NOMO-1 (cell line): ENCODE results near the gene PDCD1.
"Not testable (repeated sequence)": the region's sequence is repeated elsewhere in the genome, so short reads cannot be mapped to it uniquely, and the experiment has no call there.

Experiments
- DNase-seq, 2 experiments: peaks; one replicate each; lab custom pipeline; 2025; ENCODE audit not compliant: unreplicated experiment in 2 of 2; lab: John Stamatoyannopoulos, UW

The PDCD1 gene

DNA sequence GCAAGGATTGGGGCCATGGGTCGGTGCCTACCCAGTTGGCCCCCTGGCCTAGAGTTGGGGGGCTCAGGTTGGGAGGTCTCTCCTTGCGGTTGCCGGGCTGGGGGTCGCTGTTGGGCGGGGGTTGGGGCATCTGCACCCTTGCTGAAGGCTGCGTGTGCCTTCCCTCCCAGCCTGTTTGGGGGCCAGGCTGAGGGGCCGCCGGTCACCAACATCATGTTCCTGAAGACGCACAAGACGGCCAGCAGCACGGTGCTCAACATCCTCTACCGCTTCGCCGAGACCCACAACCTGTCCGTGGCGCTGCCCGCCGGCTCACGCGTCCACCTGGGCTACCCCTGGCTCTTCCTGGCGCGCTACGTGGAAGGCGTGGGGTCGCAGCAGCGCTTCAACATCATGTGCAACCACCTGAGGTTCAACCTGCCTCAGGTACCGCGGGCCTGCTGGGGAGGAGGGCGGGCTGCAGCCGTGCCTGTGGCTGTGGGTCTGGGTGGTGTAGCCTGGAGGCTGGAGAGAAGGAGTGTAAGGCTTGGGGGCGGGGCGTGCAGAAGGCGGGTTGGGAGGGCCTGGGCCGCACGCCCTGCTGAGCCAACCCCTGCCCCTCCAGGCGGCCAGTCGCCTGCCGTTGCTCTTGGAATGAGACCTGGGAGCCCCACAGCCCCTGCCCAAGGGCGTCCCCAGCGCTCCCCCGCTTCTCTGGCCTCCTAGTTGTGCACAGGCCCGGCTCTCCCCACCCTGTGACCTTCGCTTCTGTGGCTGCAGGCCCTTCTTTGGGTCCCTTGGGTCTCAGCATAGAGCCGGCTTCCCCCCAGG is 56.9 kb downstream of the PDCD1 start:
- DNase-seq: no peak

GRCh38 chr2:241800198-241800903 is 58.3 kb downstream of the PDCD1 start:
- DNase-seq: not testable (repeated sequence)
